Duodenal mucosa (tissue), 2 donors: Measurements from ENCODE around the gene RTN4.

Experiments
- H3K27ac ChIP-seq: one replicate; pipeline ENCODE4 v1.7.0; 2013; ENCODE audit warnings: low read depth, low read length
- H3K27me3 ChIP-seq, 2 donors: one replicate each; pipeline ENCODE4 v1.7.0; 2013; ENCODE audit warnings: low read length in 2 of 2, control low read depth in 1 of 2; ENCODE audit not compliant: insufficient read depth in 2 of 2, control insufficient read depth in 1 of 2
- H3K36me3 ChIP-seq, 2 donors: one replicate each; pipeline ENCODE4 v1.7.0; 2013; ENCODE audit warnings: low read length in 2 of 2, control low read depth in 1 of 2; ENCODE audit not compliant: insufficient read depth in 2 of 2, control insufficient read depth in 1 of 2
- H3K4me1 ChIP-seq, 2 donors: one replicate each; pipeline ENCODE4 v1.7.0; 2013; ENCODE audit warnings: low read length in 2 of 2, control low read depth in 1 of 2; ENCODE audit not compliant: insufficient read depth in 2 of 2, control insufficient read depth in 1 of 2
- H3K4me3 ChIP-seq, 2 donors: one replicate each; pipeline ENCODE4 v1.7.0; 2013; ENCODE audit warnings: low read length in 2 of 2, low read depth in 1 of 2
- H3K9ac ChIP-seq, 2 donors: one replicate each; pipeline ENCODE4 v1.7.0; 2013; ENCODE audit warnings: low read length in 2 of 2, low read depth in 1 of 2
- H3K9me3 ChIP-seq, 2 donors: one replicate each; pipeline ENCODE4 v1.7.0; 2013; ENCODE audit warnings: low read length in 2 of 2, control low read depth in 1 of 2; ENCODE audit not compliant: control insufficient read depth in 1 of 2

Gene RTN4

DNA sequence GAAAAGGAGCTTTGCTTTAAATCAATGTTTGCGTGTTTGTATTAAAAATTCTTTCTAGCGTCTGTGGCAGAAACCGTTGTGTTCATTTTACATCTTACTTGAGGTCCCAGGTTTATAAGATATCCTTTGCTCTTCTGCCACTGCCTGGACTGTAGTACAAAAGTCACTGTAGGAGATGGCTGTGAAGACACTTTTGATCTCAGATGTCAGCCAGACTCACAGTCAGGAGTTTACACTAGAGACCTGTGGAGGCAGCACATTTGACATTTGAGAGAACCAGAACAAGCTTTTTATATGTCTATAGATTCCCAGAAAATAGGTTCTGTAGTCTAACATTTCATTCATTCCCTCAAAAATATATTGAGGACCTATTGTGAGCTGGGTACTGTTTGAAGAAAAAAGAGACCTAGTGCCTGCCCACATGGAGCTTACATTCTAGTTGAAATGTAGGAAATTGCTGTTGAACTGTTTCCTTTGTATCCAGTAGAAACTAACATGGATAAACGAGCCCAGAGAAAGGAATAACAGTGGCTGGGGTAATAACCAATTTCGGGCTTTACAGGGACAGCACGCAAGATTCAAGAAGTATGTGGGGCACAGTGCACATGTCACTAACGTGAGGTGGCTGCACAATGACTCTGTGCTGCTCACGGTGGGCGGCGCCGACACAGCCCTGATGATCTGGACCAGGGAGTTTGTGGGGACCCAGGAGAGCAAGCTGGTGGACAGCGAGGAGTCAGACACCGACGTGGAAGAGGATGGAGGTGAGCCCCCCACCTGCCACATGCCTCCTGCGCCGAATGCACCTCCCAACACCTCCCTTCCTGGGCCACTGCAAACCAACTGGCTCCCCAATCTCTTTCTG is 122.3 kb downstream of the RTN4 start:
- Histone ChIP-seq H3K9me3 (no peaks in the 10 kb centered on the region), H3K36me3 (no peaks in the 10 kb centered on the region), H3K9ac (no peak overlapping the region), H3K27ac (no peak overlapping the region), H3K4me3 (no peak overlapping the region), H3K27me3 (no peaks in the 10 kb centered on the region), H3K4me1 (no peaks in the 10 kb centered on the region)

DNA sequence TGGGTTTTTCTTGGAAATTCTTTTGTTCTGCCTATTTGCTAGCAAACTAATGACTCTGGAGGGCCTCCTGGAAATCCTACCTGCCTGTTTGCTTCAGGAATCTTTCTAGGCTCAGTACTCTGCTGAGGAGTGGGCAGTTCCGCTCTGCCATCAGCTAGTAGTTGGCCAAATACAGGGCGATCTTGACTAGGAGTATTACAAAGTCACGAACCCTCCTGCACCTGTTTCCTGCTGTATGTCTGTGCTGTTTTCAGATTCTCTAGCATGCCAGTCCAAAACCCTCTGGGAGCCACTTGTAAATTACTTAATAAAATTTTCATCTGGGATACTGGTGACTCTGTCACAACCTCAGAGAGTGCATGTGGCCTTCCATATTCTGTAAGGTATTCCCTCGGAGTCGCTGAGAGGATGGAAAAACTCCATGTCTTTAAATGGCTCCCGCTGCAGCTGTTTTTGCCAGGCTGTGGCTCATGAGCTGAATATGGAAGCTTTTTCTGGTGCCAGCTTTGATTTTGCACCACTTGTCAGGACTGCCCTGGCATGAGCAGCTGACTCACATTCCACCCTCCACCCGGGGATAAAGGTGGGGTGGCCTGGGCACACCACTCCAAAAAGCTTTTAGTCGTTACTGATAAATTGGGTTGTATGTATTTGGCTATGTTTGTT is 123.0 kb downstream of the RTN4 start:
- H3K4me1 ChIP-seq, result no peaks in the 10 kb centered on the region
- H3K4me3 ChIP-seq, result no peak overlapping the region
- H3K36me3 ChIP-seq, result no peaks in the 10 kb centered on the region
- H3K27me3 ChIP-seq, result no peaks in the 10 kb centered on the region
- H3K9me3 ChIP-seq, result no peaks in the 10 kb centered on the region
- no peak overlapping the region for H3K9ac ChIP-seq
- no peak overlapping the region for H3K27ac ChIP-seq

DNA sequence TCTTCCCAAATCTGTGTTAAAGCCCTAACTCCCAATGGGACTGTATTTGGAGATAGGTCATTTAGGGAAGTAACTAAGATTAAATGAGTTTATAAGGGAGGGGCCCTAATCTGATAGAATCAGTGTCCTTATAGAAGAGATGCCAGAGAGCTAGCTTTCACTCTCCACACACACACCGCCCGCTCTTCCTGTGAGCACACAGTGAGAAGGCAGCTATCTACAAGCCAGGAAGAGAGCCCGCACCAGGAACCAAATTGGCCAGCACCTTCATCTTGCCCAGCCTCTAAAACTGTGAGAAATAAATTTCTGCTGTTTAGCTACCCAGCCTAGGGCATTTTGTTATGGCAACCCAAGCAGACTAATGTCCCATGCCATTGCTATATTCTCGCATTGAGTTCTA is 125.2 kb downstream of the RTN4 start:
- H3K27me3 ChIP-seq, result no peaks in the 10 kb centered on the region
- no peak overlapping the region for H3K27ac ChIP-seq
- H3K9ac ChIP-seq, result no peak overlapping the region
- H3K9me3 ChIP-seq, result peaks cover 0 to 2% of the 10 kb centered on the region in 2 donors
- H3K4me1 ChIP-seq, result no peaks in the 10 kb centered on the region
- H3K4me3 ChIP-seq, result no peak overlapping the region
- no peaks in the 10 kb centered on the region for H3K36me3 ChIP-seq

DNA sequence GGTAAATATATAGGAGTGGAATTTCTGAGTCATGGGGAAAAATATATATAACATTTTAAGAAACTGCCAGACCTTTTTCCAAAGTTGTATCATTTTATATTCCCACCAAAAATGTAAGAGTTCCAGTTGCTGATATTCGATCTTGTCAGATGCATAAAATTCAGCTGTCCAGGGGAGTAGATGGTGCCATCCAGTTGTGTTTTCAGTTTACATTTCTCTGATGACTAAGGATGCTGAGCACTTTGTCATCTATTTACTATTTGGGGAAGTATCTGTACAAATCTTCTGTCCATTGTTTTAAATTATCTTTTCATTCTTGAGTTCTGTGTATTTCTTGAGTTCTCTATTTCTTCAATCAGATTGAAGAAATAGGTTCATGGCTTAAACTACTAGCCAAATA is 126.1 kb downstream of the RTN4 start:
- Histone ChIP-seq H3K9me3 (peaks cover 0 to 2% of the 10 kb centered on the region in 2 donors), H3K9ac (no peak overlapping the region), H3K4me1 (no peaks in the 10 kb centered on the region), H3K4me3 (no peak overlapping the region), H3K36me3 (no peaks in the 10 kb centered on the region), H3K27ac (no peak overlapping the region), H3K27me3 (no peaks in the 10 kb centered on the region)
